Germinal center (tissue), 1 donor: ENCODE measurements around the gene TSPAN31.

Experiments
- DNase-seq: peaks from one replicate; pipeline ENCODE4 v3.0.0; 2012; ENCODE audit warnings: mixed read lengths, low spot score

TSPAN31 gene

DNA sequence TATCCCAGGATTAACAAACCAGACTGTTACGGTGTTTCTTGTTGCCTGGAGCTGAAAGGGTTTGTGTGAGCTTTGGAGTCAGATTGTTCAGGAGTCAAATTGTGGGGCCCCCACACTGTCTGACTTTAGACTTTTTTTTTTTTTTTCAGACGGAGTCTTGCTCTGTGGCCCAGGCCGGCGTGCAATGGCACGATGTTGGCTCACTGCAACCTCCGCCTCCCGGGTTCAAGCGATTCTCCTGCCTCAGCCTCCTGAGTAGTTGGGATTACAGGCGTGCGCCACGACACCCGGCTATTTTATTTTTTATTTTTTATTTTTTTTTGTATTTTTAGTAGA is 38.6 kb downstream of the TSPAN31 start:
- no peak for DNase-seq

DNA sequence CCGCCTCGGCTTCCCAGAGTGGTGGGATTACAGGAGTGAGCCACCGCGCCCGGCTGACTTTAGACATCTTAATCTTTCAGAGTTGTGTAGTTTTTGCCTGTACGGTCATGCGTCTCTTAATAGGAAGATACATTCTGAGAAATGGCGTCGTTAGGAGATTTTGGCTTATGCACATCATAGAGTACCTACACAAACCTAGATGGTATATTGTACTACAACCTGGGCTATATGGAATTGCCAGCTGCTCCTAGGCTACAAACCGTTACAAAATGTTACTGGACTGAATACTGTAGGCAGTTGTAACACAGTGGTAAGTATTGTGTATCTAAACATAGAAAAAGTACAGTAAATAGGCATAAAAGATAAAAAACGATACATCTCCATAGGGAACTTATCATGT is 39.0 kb downstream of the TSPAN31 start:
- no peak for DNase-seq

DNA sequence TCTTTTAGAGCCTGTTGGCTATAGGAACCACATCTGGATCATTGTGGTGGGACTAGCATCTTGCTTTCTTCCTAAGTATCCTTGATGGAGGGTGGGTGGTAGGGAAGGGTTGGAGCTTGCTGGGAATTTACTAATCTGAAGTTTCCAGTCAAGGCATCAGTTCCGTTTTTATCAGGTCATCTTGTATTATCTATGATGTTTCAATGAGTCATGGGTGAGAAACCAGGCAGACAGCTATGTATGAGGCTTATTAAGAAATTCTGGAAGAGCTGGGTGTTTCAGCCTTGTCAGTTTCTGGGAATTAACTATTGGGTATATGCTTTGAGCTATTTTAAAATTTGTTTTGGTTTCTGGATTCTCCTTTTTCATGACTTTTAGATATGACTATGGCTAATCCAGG is 49.1 kb downstream of the TSPAN31 start:
- DNase-seq, result no peak

DNA sequence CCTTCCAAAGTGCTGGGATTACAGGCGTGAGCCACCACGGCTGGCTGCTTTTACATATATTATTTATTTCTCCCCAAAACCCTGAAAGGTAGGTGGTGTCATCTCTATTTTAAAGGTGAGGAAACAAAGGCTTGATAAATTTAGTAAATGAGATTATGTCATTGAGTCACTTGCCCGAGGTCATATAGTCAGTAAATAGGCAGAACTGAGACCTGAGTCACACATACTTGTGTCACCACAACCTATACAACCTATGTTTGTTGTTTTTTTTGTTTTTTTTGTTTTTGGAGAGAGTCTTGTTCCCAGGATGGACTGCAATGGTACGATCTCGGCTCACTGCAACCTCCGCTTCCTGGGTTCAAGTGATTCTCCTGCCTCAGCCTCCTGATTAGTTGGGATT is 50.5 kb downstream of the TSPAN31 start:
- no peak for DNase-seq

DNA sequence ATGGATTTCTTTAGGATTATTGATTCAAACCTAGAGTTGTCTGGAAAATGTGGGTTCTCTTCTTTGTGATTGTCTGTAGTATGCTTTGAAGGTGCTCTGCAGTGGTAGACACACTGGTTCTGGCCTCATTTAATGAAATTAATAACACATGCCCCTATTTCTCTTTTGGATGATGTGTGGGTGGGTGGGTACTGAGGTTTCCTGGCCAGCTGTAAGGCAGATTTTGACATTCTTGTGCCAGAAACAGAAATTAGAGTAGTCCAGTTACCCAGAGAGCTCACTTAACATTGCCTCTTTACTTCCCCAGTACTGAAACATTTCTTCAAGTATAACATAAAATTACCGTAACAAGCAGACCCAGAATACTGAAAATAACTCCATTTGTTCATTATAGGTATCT is 52.2 kb downstream of the TSPAN31 start:
- no peak for DNase-seq

DNA sequence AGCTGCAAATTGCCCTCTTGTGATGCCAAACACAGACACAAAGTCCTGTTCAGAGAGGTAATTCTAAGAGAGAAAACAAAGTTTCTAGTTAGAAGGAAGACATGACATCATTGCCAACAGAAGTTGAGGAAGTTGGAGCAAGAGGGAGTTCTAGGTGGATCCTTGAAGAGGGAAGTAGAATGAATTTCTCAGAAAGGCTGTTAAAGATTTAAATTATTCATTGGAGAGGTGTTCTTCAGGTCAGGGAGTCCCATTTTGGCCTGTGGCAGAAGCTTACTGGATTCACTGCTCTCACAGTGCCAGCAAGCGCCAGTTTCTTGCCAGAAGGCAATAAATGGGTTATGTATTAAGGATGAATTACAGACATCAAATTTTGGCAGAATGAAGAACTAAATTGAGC is 53.1 kb downstream of the TSPAN31 start:
- DNase-seq, result no peak
